ENCODE measurements around the gene MPP2. TPM values are rescaled to one million over a fixed set of nuclear protein-coding genes. Genes with fewer than 3 reads are reported as not detected.

The MPP2 gene
- total RNA-seq, 2 experiments from 2014 or later = 0.16 to 0.67 TPM

GRCh38 chr17:43901861-43902589, 5.3 kb downstream of the MPP2 start:
- Histone ChIP-seq H3K4me2 (ENCODE audit: low read length) (no peak overlapping the region), H3K79me2 (ENCODE audit: insufficient read depth, low read depth, low read length) (no peaks in the 10 kb centered on the region), H2AFZ (ENCODE audit: low read length) (no peak overlapping the region), H3K27ac (ENCODE audit: low read depth, low read length, poor library complexity, severe bottlenecking) (no peak overlapping the region), H3K4me3 (ENCODE audit: low read depth, low read length, poor library complexity, severe bottlenecking) (no peak overlapping the region), H3K4me1 (ENCODE audit: insufficient read depth, low read length, poor library complexity, severe bottlenecking) (peaks cover 2% of the 10 kb centered on the region), H4K20me1 (ENCODE audit: insufficient read depth, low read length) (no peaks in the 10 kb centered on the region), H3K36me3 (ENCODE audit: insufficient read depth, low read length) (no peaks in the 10 kb centered on the region), H3K9me2 (ENCODE audit: insufficient read depth, low read length) (no peaks in the 10 kb centered on the region), H3K9me3 (ENCODE audit: low read length) (no peaks in the 10 kb centered on the region)
- BruUV-seq (replicated peaks) = no TSS peak
- no peak for TF ChIP-seq CTCF (conservative IDR thresholded peaks at IDR 0.05; ENCODE audit: low read length)
- intact Hi-C loops (cut with micrococcal nuclease; ENCODE audit: unreplicated experiment) = no loop called here
- DNase-seq (ENCODE audit: low spot score) = no peak
- CTCF ChIA-PET (ENCODE audit: unreplicated experiment) = no interaction called here
- POLR2A ChIA-PET = interaction anchor here (0.5 to 0.6 kb wide), 2 partner anchors 202 to 382 kb away, joined by 3 read pairs; no protein-coding TSS in a partner anchor

GRCh38 chr17:43900858-43901754, 6.2 kb downstream of the MPP2 start:
- peak overlapping the region; percentile 8; the same call in 1 of the 2 replicates for H2AFZ ChIP-seq (ENCODE audit: low read length)

More at GRCh38 chr17:43900858-43901754, 6.2 kb downstream of the MPP2 start:
- Histone ChIP-seq H3K9me3 (ENCODE audit: low read length) (no peaks in the 10 kb centered on the region), H3K36me3 (ENCODE audit: insufficient read depth, low read length) (no peaks in the 10 kb centered on the region), H3K9me2 (ENCODE audit: insufficient read depth, low read length) (no peaks in the 10 kb centered on the region), H3K27ac (ENCODE audit: low read depth, low read length, poor library complexity, severe bottlenecking) (no peak overlapping the region), H3K4me3 (ENCODE audit: low read depth, low read length, poor library complexity, severe bottlenecking) (peak overlapping the region; percentile 17), H4K20me1 (ENCODE audit: insufficient read depth, low read length) (no peaks in the 10 kb centered on the region), H3K4me1 (ENCODE audit: insufficient read depth, low read length, poor library complexity, severe bottlenecking) (no peaks in the 10 kb centered on the region), H3K79me2 (ENCODE audit: insufficient read depth, low read depth, low read length) (no peaks in the 10 kb centered on the region), H3K4me2 (ENCODE audit: low read length) (peak overlapping the region; percentile 50)
- ChIA-PET CTCF (ENCODE audit: unreplicated experiment) (interaction anchor here (0.5 kb wide), 1 partner anchor 135 kb away, joined by 3 read pairs; no protein-coding TSS in a partner anchor), POLR2A (interaction anchor here (0.6 kb wide), 1 partner anchor 203 kb away, joined by 3 read pairs; no protein-coding TSS in a partner anchor)
- TF ChIP-seq EZH2phosphoT487 (IDR thresholded peaks at IDR 0.05; ENCODE audit: borderline replicate concordance, low read depth, low read length) (no peak), CTCF (conservative IDR thresholded peaks at IDR 0.05; ENCODE audit: low read length) (no peak)
- no TSS peak for BruUV-seq (replicated peaks)
- DNase-seq (ENCODE audit: low spot score) = no peak
- intact Hi-C loops (cut with micrococcal nuclease; ENCODE audit: unreplicated experiment) = no loop called here
